KMS-11 (cell line): ENCODE data around the gene TLX2.

Experiments
- H2AFZ ChIP-seq: fragments of 200-600 bp; sonication (generic); 2 replicates; pipeline ENCODE4 v1.6.1; 2016; ENCODE audit warnings: antibody characterized with exemption, mixed run types, low read depth
- H3K27ac ChIP-seq: fragments of 200-600 bp; sonication (generic); 2 replicates; pipeline ENCODE4 v1.6.1; 2016; ENCODE audit warnings: mild to moderate bottlenecking, mixed run types
- H3K27me3 ChIP-seq: fragments of 200-600 bp; sonication (generic); 2 replicates; pipeline ENCODE4 v1.6.1; 2017; ENCODE audit warnings: mild to moderate bottlenecking, low read depth, mixed run types, moderate library complexity; ENCODE audit not compliant: insufficient read depth
- H3K36me3 ChIP-seq: fragments of 200-600 bp; sonication (generic); 2 replicates; pipeline ENCODE4 v1.6.1; 2017; ENCODE audit warnings: mild to moderate bottlenecking, mixed run types; ENCODE audit not compliant: insufficient read depth
- H3K4me1 ChIP-seq: fragments of 200-600 bp; sonication (generic); 2 replicates; pipeline ENCODE4 v1.6.1; 2016; ENCODE audit warnings: mild to moderate bottlenecking, low read depth, mixed run types; ENCODE audit not compliant: poor library complexity, severe bottlenecking
- H3K4me2 ChIP-seq: fragments of 200-600 bp; sonication (generic); 2 replicates; pipeline ENCODE4 v1.7.0; 2016; ENCODE audit warnings: mild to moderate bottlenecking, mixed run types
- H3K4me3 ChIP-seq: fragments of 200-600 bp; sonication (generic); IDR thresholded peaks from 2 replicates; pipeline ENCODE4 v1.6.1; 2017; ENCODE audit warnings: low read depth, low read length, mixed read lengths; ENCODE audit not compliant: insufficient read depth
- H3K79me2 ChIP-seq: fragments of 200-600 bp; sonication (generic); 2 replicates; pipeline ENCODE4 v1.6.1; 2016; ENCODE audit warnings: low read depth, mixed run types; ENCODE audit not compliant: insufficient read depth
- H3K9ac ChIP-seq: fragments of 200-600 bp; sonication (generic); 2 replicates; pipeline ENCODE4 v1.6.1; 2016; ENCODE audit warnings: mild to moderate bottlenecking, mixed run types
- H4K20me1 ChIP-seq: fragments of 200-600 bp; sonication (generic); 2 replicates; pipeline ENCODE4 v1.6.1; 2016; ENCODE audit warnings: mild to moderate bottlenecking, mixed run types; ENCODE audit not compliant: insufficient read depth
- CTCF ChIP-seq: fragments of 200-600 bp; sonication (generic); conservative IDR thresholded peaks from 2 replicates; pipeline ENCODE4 v1.6.1; 2017; ENCODE audit warnings: low read depth, mild to moderate bottlenecking, antibody characterized with exemption, low read length, moderate library complexity, mixed read lengths

The TLX2 gene

GRCh38 chr2:74502147-74502719, 12.0 kb upstream of the TLX2 start:
- Histone ChIP-seq H3K27ac (no peak overlapping the region), H3K4me2 (peak overlapping the region; percentile 96), H2AFZ (peak overlapping the region; percentile 98), H3K4me1 (peaks cover 21% of the 10 kb centered on the region), H4K20me1 (no peaks in the 10 kb centered on the region), H3K4me3 (no peak overlapping the region), H3K79me2 (peaks cover 13% of the 10 kb centered on the region), H3K36me3 (no peaks in the 10 kb centered on the region), H3K27me3 (peaks cover 12% of the 10 kb centered on the region; the same call in 1 of the 2 replicates), H3K9ac (peak overlapping the region; percentile 42; the same call in 1 of the 2 replicates)
- no peak for TF ChIP-seq CTCF

- Histone ChIP-seq H3K4me2 (peak overlapping the region; percentile 96), H3K27ac (no peak overlapping the region), H3K4me1 (peaks cover 23% of the 10 kb centered on the region), H3K79me2 (peaks cover 13% of the 10 kb centered on the region), H3K36me3 (no peaks in the 10 kb centered on the region), H2AFZ (peak overlapping the region; percentile 98), H4K20me1 (no peaks in the 10 kb centered on the region), H3K27me3 (peaks cover 12% of the 10 kb centered on the region; the same call in 1 of the 2 replicates), H3K9ac (peak overlapping the region; percentile 42; the same call in 1 of the 2 replicates), H3K4me3 (no peak overlapping the region)
- peak; percentile 40 for TF ChIP-seq CTCF
Measured at GRCh38 chr2:74502720-74503505, 11.3 kb upstream of the TLX2 start.

GRCh38 chr2:74503506-74504475, 10.5 kb upstream of the TLX2 start:
- peaks cover 13% of the 10 kb centered on the region for H3K79me2 ChIP-seq
- peak overlapping the region; percentile 42; the same call in 1 of the 2 replicates for H3K9ac ChIP-seq
- peaks cover 29% of the 10 kb centered on the region for H3K4me1 ChIP-seq
- TF ChIP-seq CTCF = no peak
- H2AFZ ChIP-seq = peak overlapping the region; percentile 98
- H3K36me3 ChIP-seq = no peaks in the 10 kb centered on the region
- H3K27me3 ChIP-seq = peaks cover 12% of the 10 kb centered on the region; the same call in 1 of the 2 replicates
- H3K27ac ChIP-seq = no peak overlapping the region
- peak overlapping the region; percentile 96 for H3K4me2 ChIP-seq
- no peak overlapping the region for H3K4me3 ChIP-seq
- H4K20me1 ChIP-seq = no peaks in the 10 kb centered on the region

- Histone ChIP-seq H3K4me1 (peaks cover 29% of the 10 kb centered on the region), H2AFZ (no peak overlapping the region), H3K4me2 (no peak overlapping the region), H3K9ac (no peak overlapping the region), H4K20me1 (no peaks in the 10 kb centered on the region), H3K36me3 (no peaks in the 10 kb centered on the region), H3K4me3 (no peak overlapping the region), H3K27me3 (peaks cover 12% of the 10 kb centered on the region; the same call in 1 of the 2 replicates), H3K79me2 (peaks cover 13% of the 10 kb centered on the region), H3K27ac (no peak overlapping the region)
- TF ChIP-seq CTCF = no peak
Measured at GRCh38 chr2:74504591-74504990, 9.7 kb upstream of the TLX2 start.
